IMR-90 (cell line): ENCODE data around the gene TNFRSF1A.

Source experiments
- RCOR1 ChIP-seq: IDR thresholded peaks from 2 replicates; pipeline ENCODE4 v1.6.1; 2012; ENCODE audit warnings: mild to moderate bottlenecking, low read length, improper control_type of control experiment; ENCODE audit not compliant: insufficient replicate concordance
- TF ChIP-seq, protein P1 (sequence below): fragments of 150-350 bp; IDR thresholded peaks from 2 replicates; pipeline ENCODE4 v1.6.1; 2016; ENCODE audit warnings: low read depth, mild to moderate bottlenecking, low read length, moderate library complexity, borderline replicate concordance

DNA sequence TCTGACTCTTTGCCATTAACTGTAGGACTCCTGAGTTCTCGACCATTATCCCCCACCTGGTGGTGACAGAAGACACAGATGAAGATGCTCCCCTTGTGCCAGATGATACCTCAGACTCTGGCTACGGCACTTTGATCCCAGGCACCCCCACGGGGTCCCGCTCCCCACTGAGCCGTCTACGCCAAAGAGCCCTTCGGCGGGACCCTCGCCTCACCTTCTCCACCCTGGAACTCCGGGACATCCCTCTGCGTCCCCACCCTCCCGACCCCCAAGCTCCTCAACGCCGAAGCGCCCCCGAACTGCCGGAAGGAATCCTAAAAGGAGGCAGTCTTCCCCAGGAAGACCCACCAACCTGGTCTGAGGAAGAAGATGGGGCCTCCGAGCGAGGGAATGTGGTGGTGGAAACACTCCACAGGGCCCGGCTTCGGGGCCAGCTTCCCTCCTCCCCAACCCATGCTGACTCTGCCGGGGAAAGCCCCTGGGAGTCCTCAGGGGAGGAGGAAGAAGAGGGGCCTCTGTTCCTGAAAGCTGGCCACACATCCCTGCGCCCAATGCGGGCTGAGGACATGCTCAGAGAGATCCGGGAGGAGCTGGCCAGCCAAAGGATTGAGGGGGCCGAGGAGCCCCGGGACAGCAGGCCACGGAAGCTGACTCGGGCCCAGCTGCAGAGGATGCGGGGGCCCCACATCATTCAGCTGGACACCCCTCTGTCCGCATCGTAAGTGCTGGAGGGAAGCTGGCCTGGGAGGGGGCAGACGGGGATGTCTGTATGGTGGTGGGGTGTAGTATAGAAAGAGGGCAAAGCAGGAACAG, 14.4 kb downstream of the TNFRSF1A start:
- no peak for TF ChIP-seq RCOR1
- TF ChIP-seq, protein P1, sequence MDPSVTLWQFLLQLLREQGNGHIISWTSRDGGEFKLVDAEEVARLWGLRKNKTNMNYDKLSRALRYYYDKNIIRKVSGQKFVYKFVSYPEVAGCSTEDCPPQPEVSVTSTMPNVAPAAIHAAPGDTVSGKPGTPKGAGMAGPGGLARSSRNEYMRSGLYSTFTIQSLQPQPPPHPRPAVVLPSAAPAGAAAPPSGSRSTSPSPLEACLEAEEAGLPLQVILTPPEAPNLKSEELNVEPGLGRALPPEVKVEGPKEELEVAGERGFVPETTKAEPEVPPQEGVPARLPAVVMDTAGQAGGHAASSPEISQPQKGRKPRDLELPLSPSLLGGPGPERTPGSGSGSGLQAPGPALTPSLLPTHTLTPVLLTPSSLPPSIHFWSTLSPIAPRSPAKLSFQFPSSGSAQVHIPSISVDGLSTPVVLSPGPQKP: no peak
